ENCODE results near the gene CDH19.

Gene CDH19, protein sequence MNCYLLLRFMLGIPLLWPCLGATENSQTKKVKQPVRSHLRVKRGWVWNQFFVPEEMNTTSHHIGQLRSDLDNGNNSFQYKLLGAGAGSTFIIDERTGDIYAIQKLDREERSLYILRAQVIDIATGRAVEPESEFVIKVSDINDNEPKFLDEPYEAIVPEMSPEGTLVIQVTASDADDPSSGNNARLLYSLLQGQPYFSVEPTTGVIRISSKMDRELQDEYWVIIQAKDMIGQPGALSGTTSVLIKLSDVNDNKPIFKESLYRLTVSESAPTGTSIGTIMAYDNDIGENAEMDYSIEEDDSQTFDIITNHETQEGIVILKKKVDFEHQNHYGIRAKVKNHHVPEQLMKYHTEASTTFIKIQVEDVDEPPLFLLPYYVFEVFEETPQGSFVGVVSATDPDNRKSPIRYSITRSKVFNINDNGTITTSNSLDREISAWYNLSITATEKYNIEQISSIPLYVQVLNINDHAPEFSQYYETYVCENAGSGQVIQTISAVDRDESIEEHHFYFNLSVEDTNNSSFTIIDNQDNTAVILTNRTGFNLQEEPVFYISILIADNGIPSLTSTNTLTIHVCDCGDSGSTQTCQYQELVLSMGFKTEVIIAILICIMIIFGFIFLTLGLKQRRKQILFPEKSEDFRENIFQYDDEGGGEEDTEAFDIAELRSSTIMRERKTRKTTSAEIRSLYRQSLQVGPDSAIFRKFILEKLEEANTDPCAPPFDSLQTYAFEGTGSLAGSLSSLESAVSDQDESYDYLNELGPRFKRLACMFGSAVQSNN

GRCh38 chr18:66603941-66604627 is at the start of gene CDH19:
TSS of gene CDH19 (minus strand) at chr18:66604090. CDS start at chr18:66572204, 31,886 bp downstream.
- TF ChIP-seq USF1 (IDR thresholded peaks at IDR 0.05) (no peak), TAF1 (IDR thresholded peaks at IDR 0.05; ENCODE audit: low read depth) (no peak), YY1 (IDR thresholded peaks at IDR 0.05; ENCODE audit: low read depth) (no peak), EP300 (IDR thresholded peaks at IDR 0.05; ENCODE audit: borderline replicate concordance) (no peak), EGR1 (IDR thresholded peaks at IDR 0.05) (no peak), FOXM1 (IDR thresholded peaks at IDR 0.05; ENCODE audit: borderline replicate concordance, low read depth) (no peak), RAD21 (IDR thresholded peaks at IDR 0.05; ENCODE audit: low read depth) (no peak), NFIC (IDR thresholded peaks at IDR 0.05) (no peak), CREB1 (IDR thresholded peaks at IDR 0.05; ENCODE audit: low read depth) (no peak), CEBPB (IDR thresholded peaks at IDR 0.05) (no peak), TCF12 (IDR thresholded peaks at IDR 0.05; ENCODE audit: low read depth) (no peak), ZBTB7A (IDR thresholded peaks at IDR 0.05; ENCODE audit: low read depth) (no peak), TEAD4 (IDR thresholded peaks at IDR 0.05) (no peak)
- TF ChIP-seq, protein P1, sequence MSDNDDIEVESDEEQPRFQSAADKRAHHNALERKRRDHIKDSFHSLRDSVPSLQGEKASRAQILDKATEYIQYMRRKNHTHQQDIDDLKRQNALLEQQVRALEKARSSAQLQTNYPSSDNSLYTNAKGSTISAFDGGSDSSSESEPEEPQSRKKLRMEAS (IDR thresholded peaks at IDR 0.05): no peak
- TF ChIP-seq, protein P2, sequence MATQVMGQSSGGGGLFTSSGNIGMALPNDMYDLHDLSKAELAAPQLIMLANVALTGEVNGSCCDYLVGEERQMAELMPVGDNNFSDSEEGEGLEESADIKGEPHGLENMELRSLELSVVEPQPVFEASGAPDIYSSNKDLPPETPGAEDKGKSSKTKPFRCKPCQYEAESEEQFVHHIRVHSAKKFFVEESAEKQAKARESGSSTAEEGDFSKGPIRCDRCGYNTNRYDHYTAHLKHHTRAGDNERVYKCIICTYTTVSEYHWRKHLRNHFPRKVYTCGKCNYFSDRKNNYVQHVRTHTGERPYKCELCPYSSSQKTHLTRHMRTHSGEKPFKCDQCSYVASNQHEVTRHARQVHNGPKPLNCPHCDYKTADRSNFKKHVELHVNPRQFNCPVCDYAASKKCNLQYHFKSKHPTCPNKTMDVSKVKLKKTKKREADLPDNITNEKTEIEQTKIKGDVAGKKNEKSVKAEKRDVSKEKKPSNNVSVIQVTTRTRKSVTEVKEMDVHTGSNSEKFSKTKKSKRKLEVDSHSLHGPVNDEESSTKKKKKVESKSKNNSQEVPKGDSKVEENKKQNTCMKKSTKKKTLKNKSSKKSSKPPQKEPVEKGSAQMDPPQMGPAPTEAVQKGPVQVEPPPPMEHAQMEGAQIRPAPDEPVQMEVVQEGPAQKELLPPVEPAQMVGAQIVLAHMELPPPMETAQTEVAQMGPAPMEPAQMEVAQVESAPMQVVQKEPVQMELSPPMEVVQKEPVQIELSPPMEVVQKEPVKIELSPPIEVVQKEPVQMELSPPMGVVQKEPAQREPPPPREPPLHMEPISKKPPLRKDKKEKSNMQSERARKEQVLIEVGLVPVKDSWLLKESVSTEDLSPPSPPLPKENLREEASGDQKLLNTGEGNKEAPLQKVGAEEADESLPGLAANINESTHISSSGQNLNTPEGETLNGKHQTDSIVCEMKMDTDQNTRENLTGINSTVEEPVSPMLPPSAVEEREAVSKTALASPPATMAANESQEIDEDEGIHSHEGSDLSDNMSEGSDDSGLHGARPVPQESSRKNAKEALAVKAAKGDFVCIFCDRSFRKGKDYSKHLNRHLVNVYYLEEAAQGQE (IDR thresholded peaks at IDR 0.05; ENCODE audit: low read depth): no peak

DNA sequence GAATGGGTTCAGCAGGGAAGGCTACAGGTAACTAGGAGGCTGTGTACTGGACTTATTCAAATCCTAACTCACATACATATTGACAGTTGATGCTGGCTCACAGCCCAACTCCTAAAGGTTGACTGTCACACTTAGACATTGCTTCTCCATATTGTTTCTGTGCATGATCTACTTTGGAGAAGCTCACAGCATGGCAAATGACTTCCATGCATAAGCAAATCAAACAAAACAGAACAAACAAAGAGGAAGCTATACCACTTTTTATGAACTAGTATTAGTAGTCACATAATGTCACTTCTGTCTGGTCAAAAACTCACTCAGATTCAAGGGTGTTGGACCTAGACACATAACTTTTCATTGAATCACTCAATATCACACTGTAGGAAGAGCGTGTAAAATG is 43.8 kb upstream of the CDH19 start:
- TF ChIP-seq, protein P1 (IDR thresholded peaks at IDR 0.05): no peak
- TF ChIP-seq TEAD4 (IDR thresholded peaks at IDR 0.05) (no peak), ZBTB7A (IDR thresholded peaks at IDR 0.05; ENCODE audit: low read depth) (no peak), TAF1 (IDR thresholded peaks at IDR 0.05; ENCODE audit: low read depth) (no peak), USF1 (IDR thresholded peaks at IDR 0.05) (no peak), EGR1 (IDR thresholded peaks at IDR 0.05) (no peak), NFIC (IDR thresholded peaks at IDR 0.05) (no peak), CEBPB (IDR thresholded peaks at IDR 0.05) (no peak), RAD21 (IDR thresholded peaks at IDR 0.05; ENCODE audit: low read depth) (no peak), TCF12 (IDR thresholded peaks at IDR 0.05; ENCODE audit: low read depth) (no peak), YY1 (IDR thresholded peaks at IDR 0.05; ENCODE audit: low read depth) (no peak), FOXM1 (IDR thresholded peaks at IDR 0.05; ENCODE audit: borderline replicate concordance, low read depth) (no peak), CREB1 (IDR thresholded peaks at IDR 0.05; ENCODE audit: low read depth) (no peak), EP300 (IDR thresholded peaks at IDR 0.05; ENCODE audit: borderline replicate concordance) (no peak)
- TF ChIP-seq, protein P2 (IDR thresholded peaks at IDR 0.05; ENCODE audit: low read depth): no peak

GRCh38 chr18:66646609-66647008 is 42.7 kb upstream of the CDH19 start:
- TF ChIP-seq EP300 (IDR thresholded peaks at IDR 0.05; ENCODE audit: borderline replicate concordance) (no peak), CREB1 (IDR thresholded peaks at IDR 0.05; ENCODE audit: low read depth) (no peak), NFIC (IDR thresholded peaks at IDR 0.05) (no peak), CEBPB (IDR thresholded peaks at IDR 0.05) (no peak)

DNA sequence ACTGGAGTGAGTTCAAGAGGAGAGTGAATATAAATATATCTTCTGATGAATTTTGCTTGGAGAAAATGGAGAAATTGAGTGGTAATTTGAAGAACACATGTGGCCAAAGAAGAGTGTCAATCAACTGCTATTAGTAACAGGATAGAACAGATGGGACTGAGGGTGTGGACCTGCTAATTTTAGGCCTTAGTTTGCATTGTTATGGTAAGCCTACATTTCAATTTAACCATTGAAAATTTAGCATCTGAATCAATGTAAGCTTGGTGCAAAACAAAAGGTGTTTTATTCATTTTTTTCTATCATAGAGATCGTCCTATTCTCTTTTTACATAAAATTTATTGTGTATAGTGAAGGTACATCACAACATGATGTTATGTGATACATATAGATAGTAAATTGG is 42.1 kb upstream of the CDH19 start:
- TF ChIP-seq CEBPB (IDR thresholded peaks at IDR 0.05) (no peak), CREB1 (IDR thresholded peaks at IDR 0.05; ENCODE audit: low read depth) (no peak), RAD21 (IDR thresholded peaks at IDR 0.05; ENCODE audit: low read depth) (no peak), FOXM1 (IDR thresholded peaks at IDR 0.05; ENCODE audit: borderline replicate concordance, low read depth) (no peak), ZBTB7A (IDR thresholded peaks at IDR 0.05; ENCODE audit: low read depth) (no peak), YY1 (IDR thresholded peaks at IDR 0.05; ENCODE audit: low read depth) (no peak), EGR1 (IDR thresholded peaks at IDR 0.05) (no peak), EP300 (IDR thresholded peaks at IDR 0.05; ENCODE audit: borderline replicate concordance) (no peak), USF1 (IDR thresholded peaks at IDR 0.05) (no peak), TAF1 (IDR thresholded peaks at IDR 0.05; ENCODE audit: low read depth) (no peak), NFIC (IDR thresholded peaks at IDR 0.05) (no peak), TEAD4 (IDR thresholded peaks at IDR 0.05) (no peak), TCF12 (IDR thresholded peaks at IDR 0.05; ENCODE audit: low read depth) (no peak)
- TF ChIP-seq, protein P2 (IDR thresholded peaks at IDR 0.05; ENCODE audit: low read depth): no peak
- TF ChIP-seq, protein P1 (IDR thresholded peaks at IDR 0.05): no peak
